Loucy (cell line): ENCODE results near the gene CERS6.

Experiments used
- H2AFZ ChIP-seq: fragments of 200-600 bp; sonication (generic); 2 replicates; pipeline ENCODE4 v1.6.0; 2016; ENCODE audit warnings: antibody characterized with exemption, mild to moderate bottlenecking, low read length, moderate library complexity
- H3F3A ChIP-seq: fragments of 200-600 bp; 2 replicates; pipeline ENCODE4 v1.6.0; 2016; ENCODE audit warnings: antibody characterized with exemption, low read depth, mild to moderate bottlenecking
- H3K27me3 ChIP-seq: fragments of 200-600 bp; sonication (generic); 2 replicates; pipeline ENCODE4 v1.6.1; 2014; ENCODE audit warnings: low read length, mild to moderate bottlenecking; ENCODE audit not compliant: insufficient read depth, poor library complexity, severe bottlenecking
- H3K36me3 ChIP-seq: fragments of 200-600 bp; sonication (generic); 2 replicates; pipeline ENCODE4 v1.6.1; 2016; ENCODE audit warnings: low read length; ENCODE audit not compliant: insufficient read depth
- H3K4me1 ChIP-seq: fragments of 200-600 bp; sonication (generic); 2 replicates; pipeline ENCODE4 v1.5.1; 2014; ENCODE audit warnings: low read length, mild to moderate bottlenecking; ENCODE audit not compliant: insufficient read depth, poor library complexity, severe bottlenecking
- H3K4me2 ChIP-seq: fragments of 200-600 bp; sonication (generic); 2 replicates; pipeline ENCODE4 v1.6.0; 2014; ENCODE audit warnings: antibody characterized with exemption, low read length, low read depth, mild to moderate bottlenecking; ENCODE audit not compliant: poor library complexity, severe bottlenecking
- H3K4me3 ChIP-seq: fragments of 200-600 bp; sonication (generic); 2 replicates; pipeline ENCODE4 v1.5.1; 2014; ENCODE audit warnings: low read length, mild to moderate bottlenecking, mixed read lengths; ENCODE audit not compliant: poor library complexity, severe bottlenecking
- H3K79me2 ChIP-seq: fragments of 200-600 bp; sonication (generic); 2 replicates; pipeline ENCODE4 v1.6.1; 2014; ENCODE audit warnings: low read length; ENCODE audit not compliant: insufficient read depth
- H3K9ac ChIP-seq: fragments of 200-600 bp; sonication (generic); 2 replicates; pipeline ENCODE4 v1.6.0; 2014; ENCODE audit warnings: mild to moderate bottlenecking, low read depth, low read length, moderate library complexity; ENCODE audit not compliant: poor library complexity, severe bottlenecking
- H3K9me2 ChIP-seq: fragments of 200-600 bp; sonication (generic); replicated peaks from 2 replicates; pipeline ENCODE4 v1.6.1; 2016; ENCODE audit warnings: low read depth, low read length, mixed read lengths
- H3K9me3 ChIP-seq: fragments of 200-600 bp; sonication (generic); 2 replicates; pipeline ENCODE4 v1.6.1; 2014; ENCODE audit warnings: mild to moderate bottlenecking, antibody characterized with exemption, low read length, low read depth; ENCODE audit not compliant: insufficient read depth
- H4K20me1 ChIP-seq: fragments of 200-600 bp; sonication (generic); 2 replicates; pipeline ENCODE4 v1.6.0; 2014; ENCODE audit warnings: antibody characterized with exemption, low read length, mild to moderate bottlenecking; ENCODE audit not compliant: insufficient read depth, poor library complexity, severe bottlenecking
- CTCF ChIP-seq: fragments of 200-600 bp; sonication (generic); conservative IDR thresholded peaks from 2 replicates; pipeline ENCODE4 v1.5.1; 2014; ENCODE audit warnings: mild to moderate bottlenecking, antibody characterized with exemption, low read length
- EZH2phosphoT487 ChIP-seq: fragments of 200-600 bp; IDR thresholded peaks from 2 replicates; pipeline ENCODE4 v1.6.1; 2018; ENCODE audit warnings: antibody characterized with exemption, mild to moderate bottlenecking, moderate library complexity, borderline replicate concordance

The CERS6 gene

DNA sequence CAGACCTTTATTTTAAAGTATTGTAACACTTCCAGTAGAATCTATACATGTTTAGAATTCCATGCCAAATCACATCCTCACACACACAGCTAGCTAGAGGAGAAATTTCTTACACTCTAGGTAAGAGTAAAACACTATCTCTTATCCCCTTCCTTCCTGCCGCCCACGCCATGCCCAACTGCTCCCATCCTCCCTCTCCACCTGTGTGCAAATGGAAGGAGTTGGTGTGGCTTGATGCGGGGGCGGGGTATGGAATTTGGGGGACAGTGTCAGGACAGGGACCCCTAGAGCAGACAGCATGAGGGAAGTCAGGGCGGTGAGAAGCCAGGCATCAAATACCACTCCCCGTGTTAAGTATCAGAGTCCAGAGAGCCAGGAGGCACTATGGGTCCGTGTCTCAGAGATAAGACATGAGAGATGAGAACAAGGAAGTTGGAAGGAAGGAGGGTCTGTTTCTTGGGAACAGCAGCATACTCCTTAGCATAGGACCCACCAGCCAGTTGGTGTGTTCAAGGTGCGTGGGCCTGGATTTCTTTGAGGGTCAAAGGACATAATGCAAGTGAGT is 297.8 kb downstream of the CERS6 start:
- no peak overlapping the region for H3K9ac ChIP-seq
- no peak overlapping the region for H3K4me2 ChIP-seq
- H3K36me3 ChIP-seq: no peaks in the 10 kb centered on the region
- H3K27me3 ChIP-seq: no peaks in the 10 kb centered on the region
- no peaks in the 10 kb centered on the region for H4K20me1 ChIP-seq
- TF ChIP-seq EZH2phosphoT487 (no peak), CTCF (no peak)
- H3K4me1 ChIP-seq: peaks cover 84% of the 10 kb centered on the region
- no peaks in the 10 kb centered on the region for H3F3A ChIP-seq
- no peaks in the 10 kb centered on the region for H3K9me3 ChIP-seq
- H3K79me2 ChIP-seq: no peaks in the 10 kb centered on the region
- H3K9me2 ChIP-seq: no peaks in the 10 kb centered on the region
- H3K4me3 ChIP-seq: no peak overlapping the region
- H2AFZ ChIP-seq: no peak overlapping the region

DNA sequence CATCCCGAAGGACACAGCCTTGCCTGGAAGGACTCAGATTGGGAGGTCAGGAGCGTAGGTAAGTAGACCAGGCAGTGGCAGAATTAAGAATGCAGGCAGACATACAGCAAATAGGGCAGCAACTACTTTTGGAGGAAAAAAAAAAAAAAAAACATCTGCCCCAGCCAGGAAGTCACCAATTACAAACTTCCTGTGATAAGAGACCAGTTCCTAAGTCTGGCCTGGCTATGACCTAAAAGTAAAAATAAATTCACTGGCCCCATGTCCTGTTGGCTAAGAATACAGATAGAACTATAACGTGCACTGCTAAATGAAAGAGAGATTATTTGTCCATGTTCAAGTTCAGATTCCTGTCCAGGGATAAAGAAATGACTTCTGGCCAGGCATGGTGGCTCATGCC is 301.2 kb downstream of the CERS6 start:
- no peaks in the 10 kb centered on the region for H3K9me2 ChIP-seq
- H3K27me3 ChIP-seq: no peaks in the 10 kb centered on the region
- no peak for TF ChIP-seq CTCF
- H3K4me2 ChIP-seq: peak overlapping the region; percentile 63
- H3K9me3 ChIP-seq: no peaks in the 10 kb centered on the region
- H3K4me1 ChIP-seq: peaks cover 53% of the 10 kb centered on the region
- no peaks in the 10 kb centered on the region for H4K20me1 ChIP-seq
- no peak overlapping the region for H3K9ac ChIP-seq
- H3K79me2 ChIP-seq: no peaks in the 10 kb centered on the region
- no peaks in the 10 kb centered on the region for H3K36me3 ChIP-seq
- peak overlapping the region; percentile 45 for H3K4me3 ChIP-seq
- H3F3A ChIP-seq: no peaks in the 10 kb centered on the region
- no peak overlapping the region for H2AFZ ChIP-seq

DNA sequence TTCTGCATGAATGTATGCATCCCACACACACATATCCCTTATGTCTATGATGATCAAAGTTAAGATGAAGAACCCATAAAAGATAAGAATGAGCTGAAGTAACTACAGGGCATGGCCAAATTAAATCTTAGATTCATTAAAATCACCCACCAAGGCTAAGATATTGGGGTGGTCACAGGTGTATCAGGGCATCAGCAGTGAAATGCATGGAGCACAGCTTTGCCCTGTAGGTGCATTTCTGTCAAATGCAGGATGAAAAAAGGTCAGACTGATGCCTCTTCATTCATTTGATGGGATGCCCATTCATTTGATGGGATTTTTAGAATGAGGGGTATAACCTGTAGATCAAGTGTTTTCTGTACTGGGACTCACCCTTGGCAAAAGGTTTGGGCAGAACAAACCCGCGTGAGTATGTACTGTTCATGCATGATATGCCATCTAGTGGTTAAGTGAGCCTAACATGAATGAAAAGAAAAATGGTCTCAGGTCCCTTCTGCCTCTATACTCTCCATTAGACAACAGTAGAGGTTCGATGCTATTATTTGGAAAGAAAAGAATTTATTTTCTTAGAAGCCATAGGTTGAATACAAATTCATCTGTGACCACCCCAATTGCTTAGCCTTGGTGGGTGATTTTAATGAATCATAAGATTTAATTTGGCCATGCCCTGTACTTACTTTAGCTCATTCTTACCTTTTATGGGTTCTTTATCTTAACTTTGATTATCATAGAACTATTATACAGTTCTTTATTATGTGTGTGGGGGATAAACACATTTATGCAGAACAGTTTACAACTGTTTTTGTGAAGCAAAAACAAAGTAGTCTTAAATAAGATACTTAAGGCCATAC is 303.1 kb downstream of the CERS6 start:
- no peaks in the 10 kb centered on the region for H4K20me1 ChIP-seq
- peaks cover 39% of the 10 kb centered on the region for H3K4me1 ChIP-seq
- no peaks in the 10 kb centered on the region for H3K9me3 ChIP-seq
- no peak overlapping the region for H3K4me2 ChIP-seq
- H2AFZ ChIP-seq: no peak overlapping the region
- no peaks in the 10 kb centered on the region for H3K79me2 ChIP-seq
- no peaks in the 10 kb centered on the region for H3K9me2 ChIP-seq
- TF ChIP-seq EZH2phosphoT487: no peak
- peak; percentile 76 for TF ChIP-seq CTCF
- no peaks in the 10 kb centered on the region for H3K27me3 ChIP-seq
- H3K4me3 ChIP-seq: no peak overlapping the region
- H3K9ac ChIP-seq: no peak overlapping the region
- H3F3A ChIP-seq: no peaks in the 10 kb centered on the region
- H3K36me3 ChIP-seq: no peaks in the 10 kb centered on the region
